ENCODE measurements around the gene NPLOC4.
"Not testable (repeated sequence)": the region's sequence is repeated elsewhere in the genome, so short reads cannot be mapped to it uniquely, and the experiment has no call there.

- not testable (repeated sequence) for TF ChIP-seq RXRA (IDR thresholded peaks at IDR 0.05; ENCODE audit: borderline replicate concordance, low read depth); USF1 (IDR thresholded peaks at IDR 0.05; ENCODE audit: borderline replicate concordance, low read depth); TEAD4 (IDR thresholded peaks at IDR 0.05; ENCODE audit: borderline replicate concordance, insufficient read depth); POLR2AphosphoS5 (IDR thresholded peaks at IDR 0.05; ENCODE audit: low read depth, low read length)
Measured at GRCh38 chr17:81584771-81585170, 52.1 kb downstream of the NPLOC4 start.

Data from SK-N-SH (cell line).